MM.1S (cell line): ENCODE results near the gene SUSD3.

Source experiments
- DNase-seq: peaks from one replicate; pipeline ENCODE4 v3.0.0-alpha.2; 2015
- H2AFZ ChIP-seq: fragments of 300-600 bp; sonication (generic); 2 replicates; pipeline ENCODE4 v1.6.0; 2016; ENCODE audit warnings: antibody characterized with exemption, low read length
- H3F3A ChIP-seq: fragments of 300-600 bp; sonication (generic); 2 replicates; pipeline ENCODE4 v1.6.1; 2016; ENCODE audit warnings: mild to moderate bottlenecking, antibody characterized with exemption, low read length, moderate library complexity, mixed read lengths; ENCODE audit not compliant: insufficient read depth
- H3K27ac ChIP-seq: fragments of 300-600 bp; sonication (generic); 2 replicates; pipeline ENCODE4 v1.5.1; 2016; ENCODE audit warnings: mild to moderate bottlenecking, low read length
- H3K27me3 ChIP-seq: fragments of 300-600 bp; sonication (generic); replicated peaks from 2 replicates; pipeline ENCODE4 v1.6.0; 2016; ENCODE audit warnings: low read length; ENCODE audit not compliant: insufficient read depth
- H3K36me3 ChIP-seq: fragments of 300-600 bp; sonication (generic); replicated peaks from 2 replicates; pipeline ENCODE4 v1.6.1; 2016; ENCODE audit warnings: mild to moderate bottlenecking, low read length, mixed read lengths; ENCODE audit not compliant: insufficient read depth
- H3K4me1 ChIP-seq: fragments of 300-600 bp; sonication (generic); 2 replicates; pipeline ENCODE4 v1.6.1; 2016; ENCODE audit warnings: low read length, mixed read lengths
- H3K4me2 ChIP-seq: fragments of 300-600 bp; sonication (generic); 2 replicates; pipeline ENCODE4 v1.6.0; 2016; ENCODE audit warnings: low read depth, low read length
- H3K4me3 ChIP-seq: fragments of 300-600 bp; sonication (generic); 2 replicates; pipeline ENCODE4 v1.5.1; 2016; ENCODE audit warnings: low read length, mixed read lengths
- H3K79me2 ChIP-seq: fragments of 300-600 bp; sonication (generic); 2 replicates; pipeline ENCODE4 v1.6.1; 2016; ENCODE audit warnings: mixed run types, low read length, mixed read lengths
- H3K9ac ChIP-seq: fragments of 300-600 bp; sonication (generic); 2 replicates; pipeline ENCODE4 v1.6.1; 2016; ENCODE audit warnings: low read length, mixed read lengths
- H3K9me2 ChIP-seq: fragments of 300-600 bp; sonication (generic); replicated peaks from 2 replicates; pipeline ENCODE4 v1.6.1; 2016; ENCODE audit warnings: mild to moderate bottlenecking, low read length, mixed read lengths; ENCODE audit not compliant: insufficient read depth
- H3K9me3 ChIP-seq: fragments of 300-600 bp; sonication (generic); replicated peaks from 2 replicates; pipeline ENCODE4 v1.6.1; 2016; ENCODE audit warnings: mild to moderate bottlenecking, low read length, mixed read lengths; ENCODE audit not compliant: insufficient read depth
- H4K20me1 ChIP-seq: fragments of 300-600 bp; sonication (generic); 2 replicates; pipeline ENCODE4 v1.6.1; 2016; ENCODE audit warnings: mild to moderate bottlenecking, low read length, moderate library complexity, mixed read lengths; ENCODE audit not compliant: insufficient read depth
- EZH2 ChIP-seq: fragments of 300-600 bp; sonication (generic); optimal IDR thresholded peaks from 2 replicates; pipeline ENCODE3; 2017; ENCODE audit warnings: low read depth, mild to moderate bottlenecking, antibody characterized with exemption, low read length, mixed read lengths
- EZH2phosphoT487 ChIP-seq: fragments of 300-600 bp; sonication (generic); IDR thresholded peaks from 2 replicates; pipeline ENCODE4 v1.6.1; 2018; ENCODE audit warnings: antibody characterized with exemption, low read length
- TF ChIP-seq, protein P1 (sequence below): fragments of 300-600 bp; sonication (generic); IDR thresholded peaks from 2 replicates; pipeline ENCODE4 v1.5.1; 2016; ENCODE audit warnings: antibody characterized with exemption, low read length, mixed read lengths

The SUSD3 gene

DNA sequence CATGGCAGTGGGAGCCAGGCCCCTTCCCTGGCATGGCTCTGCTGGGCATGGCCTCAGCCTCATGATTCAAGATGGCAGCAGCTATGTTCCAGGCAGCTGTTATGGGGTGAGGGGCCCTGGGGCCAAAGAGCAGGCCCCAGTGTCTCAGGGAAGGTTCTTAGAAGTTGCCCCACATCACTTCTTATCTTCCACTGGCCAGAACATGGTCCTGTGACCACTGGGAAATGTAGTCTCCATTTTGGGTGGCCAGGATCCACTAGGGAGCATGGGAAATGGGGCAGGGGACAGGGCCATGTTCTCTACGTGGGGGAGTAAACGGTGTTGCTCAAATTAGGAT is 18.3 kb downstream of the SUSD3 start:
- Histone ChIP-seq H3K4me2 (no peak overlapping the region), H2AFZ (no peak overlapping the region), H3K79me2 (no peaks in the 10 kb centered on the region), H3K9ac (no peak overlapping the region), H3K27me3 (no peaks in the 10 kb centered on the region), H3K4me3 (no peak overlapping the region), H3K9me2 (no peaks in the 10 kb centered on the region), H3F3A (no peaks in the 10 kb centered on the region), H3K27ac (no peak overlapping the region), H4K20me1 (no peaks in the 10 kb centered on the region), H3K36me3 (no peaks in the 10 kb centered on the region), H3K9me3 (no peaks in the 10 kb centered on the region), H3K4me1 (peaks cover 10% of the 10 kb centered on the region)
- DNase-seq = no peak
- no peak for TF ChIP-seq EZH2
- no peak for TF ChIP-seq EZH2phosphoT487
- TF ChIP-seq, protein P1, sequence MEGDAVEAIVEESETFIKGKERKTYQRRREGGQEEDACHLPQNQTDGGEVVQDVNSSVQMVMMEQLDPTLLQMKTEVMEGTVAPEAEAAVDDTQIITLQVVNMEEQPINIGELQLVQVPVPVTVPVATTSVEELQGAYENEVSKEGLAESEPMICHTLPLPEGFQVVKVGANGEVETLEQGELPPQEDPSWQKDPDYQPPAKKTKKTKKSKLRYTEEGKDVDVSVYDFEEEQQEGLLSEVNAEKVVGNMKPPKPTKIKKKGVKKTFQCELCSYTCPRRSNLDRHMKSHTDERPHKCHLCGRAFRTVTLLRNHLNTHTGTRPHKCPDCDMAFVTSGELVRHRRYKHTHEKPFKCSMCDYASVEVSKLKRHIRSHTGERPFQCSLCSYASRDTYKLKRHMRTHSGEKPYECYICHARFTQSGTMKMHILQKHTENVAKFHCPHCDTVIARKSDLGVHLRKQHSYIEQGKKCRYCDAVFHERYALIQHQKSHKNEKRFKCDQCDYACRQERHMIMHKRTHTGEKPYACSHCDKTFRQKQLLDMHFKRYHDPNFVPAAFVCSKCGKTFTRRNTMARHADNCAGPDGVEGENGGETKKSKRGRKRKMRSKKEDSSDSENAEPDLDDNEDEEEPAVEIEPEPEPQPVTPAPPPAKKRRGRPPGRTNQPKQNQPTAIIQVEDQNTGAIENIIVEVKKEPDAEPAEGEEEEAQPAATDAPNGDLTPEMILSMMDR = no peak

GRCh38 chr9:93077367-93077766 is 18.9 kb downstream of the SUSD3 start:
- no peaks in the 10 kb centered on the region for H3K27me3 ChIP-seq
- H3F3A ChIP-seq = no peaks in the 10 kb centered on the region
- H2AFZ ChIP-seq = no peak overlapping the region
- H3K27ac ChIP-seq = no peak overlapping the region
- H4K20me1 ChIP-seq = no peaks in the 10 kb centered on the region
- H3K4me3 ChIP-seq = no peak overlapping the region
- no peak overlapping the region for H3K9ac ChIP-seq
- H3K36me3 ChIP-seq = no peaks in the 10 kb centered on the region
- no peaks in the 10 kb centered on the region for H3K79me2 ChIP-seq
- no peaks in the 10 kb centered on the region for H3K9me3 ChIP-seq
- H3K4me2 ChIP-seq = no peak overlapping the region
- TF ChIP-seq, protein P1 = no peak
- TF ChIP-seq EZH2 (no peak), EZH2phosphoT487 (no peak)
- peaks cover 4% of the 10 kb centered on the region for H3K4me1 ChIP-seq
- no peak for DNase-seq
- no peaks in the 10 kb centered on the region for H3K9me2 ChIP-seq

DNA sequence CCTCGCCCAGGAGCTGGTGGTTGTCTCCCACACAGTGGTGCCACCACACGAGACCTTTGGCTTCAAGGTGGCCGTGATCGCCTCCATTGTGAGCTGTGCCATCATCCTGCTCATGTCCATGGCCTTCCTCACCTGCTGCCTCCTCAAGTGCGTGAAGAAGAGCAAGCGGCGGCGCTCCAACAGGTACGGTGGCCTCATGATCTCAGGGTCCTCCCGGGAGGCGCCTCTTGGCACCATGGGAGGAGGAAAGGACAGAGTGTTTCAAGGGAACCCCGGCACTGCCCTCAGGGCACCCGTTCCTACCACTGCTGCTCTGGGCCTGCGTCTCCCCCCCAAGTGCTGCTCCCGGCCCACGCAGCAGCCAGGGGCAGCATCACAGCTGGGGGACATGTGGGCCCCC is 19.3 kb downstream of the SUSD3 start:
- Histone ChIP-seq H2AFZ (no peak overlapping the region), H3K27ac (no peak overlapping the region), H3K9ac (no peak overlapping the region)

More for the DNA sequence above, 19.3 kb downstream of the SUSD3 start:
- Histone ChIP-seq H3K36me3 (no peaks in the 10 kb centered on the region), H3K4me2 (no peak overlapping the region), H3K79me2 (no peaks in the 10 kb centered on the region), H3K4me3 (no peak overlapping the region), H3K9me3 (no peaks in the 10 kb centered on the region), H4K20me1 (no peaks in the 10 kb centered on the region), H3K4me1 (0 out of 2 replicates have a peak, but pooled peaks cover 2% of the 10 kb centered on the region), H3F3A (no peaks in the 10 kb centered on the region), H3K27me3 (no peaks in the 10 kb centered on the region), H3K9me2 (no peaks in the 10 kb centered on the region)
- TF ChIP-seq, protein P1 = no peak
- TF ChIP-seq EZH2 = no peak
- TF ChIP-seq EZH2phosphoT487 = no peak
- no peak for DNase-seq
